HFFc6 (cell line): ENCODE results near the gene JAG1. TPM values are rescaled to one million over a fixed set of nuclear protein-coding genes. Genes with fewer than 3 reads are reported as not detected.

ENCODE experiments used
- DNase-seq: peaks from one replicate; pipeline ENCODE4 v3.0.0-alpha.2; 2018
- H3K27ac Mint-ChIP-seq: 2 replicates; pipeline ENCODE4 v1.8.0; 2020; ENCODE audit warnings: mild to moderate bottlenecking, mixed read lengths
- H3K27me3 Mint-ChIP-seq: 2 replicates; pipeline ENCODE4 v1.8.0; 2021; ENCODE audit warnings: mild to moderate bottlenecking, moderate library complexity, mixed read lengths; ENCODE audit not compliant: insufficient read depth
- H3K36me3 Mint-ChIP-seq: 2 replicates; pipeline ENCODE4 v1.8.0; 2021; ENCODE audit warnings: low read depth, mixed read lengths
- H3K4me1 Mint-ChIP-seq: 2 replicates; pipeline ENCODE4 v1.8.0; 2020; ENCODE audit warnings: low read depth, mixed read lengths
- H3K4me3 Mint-ChIP-seq: 2 replicates; pipeline ENCODE4 v1.8.0; 2020; ENCODE audit warnings: mild to moderate bottlenecking, moderate library complexity, mixed read lengths
- H3K9me3 Mint-ChIP-seq: 2 replicates; pipeline ENCODE4 v1.8.0; 2020; ENCODE audit warnings: mild to moderate bottlenecking, mixed read lengths
- CTCF ChIP-seq: fragments of 200-600 bp; sonication (generic); IDR thresholded peaks from 2 replicates; pipeline ENCODE4 v1.5.0; 2021; ENCODE audit warnings: antibody characterized with exemption, mild to moderate bottlenecking
- total RNA-seq, 6 experiments: library from RNA; stranded (reverse); fragmentation: NEBNext Ultra II Directional; extraction: Animal tissue kit (Norgen Biotek cat#: 25700); gene quantifications; 2 replicates in 1 of 6; 3 replicates in 5 of 6; pipeline ENCODE4 v1.2.3, GENCODE V29; 2021

The JAG1 gene
- total RNA-seq, 6 experiments from 2014 or later: 3.0 to 9.3 (median 8.2) TPM

GRCh38 chr20:10676518-10676917 lies 2.7 kb upstream of the JAG1 start:
- DNase-seq: no peak
- Mint-ChIP-seq H3K27me3 (peaks cover 12% of the 10 kb centered on the region), H3K36me3 (no peaks in the 10 kb centered on the region), H3K9me3 (peaks cover 4% of the 10 kb centered on the region; the same call in 1 of the 2 replicates), H3K27ac (no peak overlapping the region), H3K4me3 (no peak overlapping the region), H3K4me1 (peaks cover 11% of the 10 kb centered on the region)
- TF ChIP-seq CTCF: no peak

GRCh38 chr20:10675450-10675848 lies 1.6 kb upstream of the JAG1 start:
- TF ChIP-seq CTCF: no peak
- peaks cover 3% of the 10 kb centered on the region; the same call in 1 of the 2 replicates for H3K9me3 Mint-ChIP-seq
- H3K36me3 Mint-ChIP-seq: no peaks in the 10 kb centered on the region
- peak overlapping the region; percentile 79 for H3K4me3 Mint-ChIP-seq
- DNase-seq: no peak
- H3K4me1 Mint-ChIP-seq: peaks cover 14% of the 10 kb centered on the region
- no peak overlapping the region; the same call in 1 of the 2 replicates for H3K27ac Mint-ChIP-seq
- H3K27me3 Mint-ChIP-seq: peaks cover 12% of the 10 kb centered on the region

GRCh38 chr20:10674684-10675449 lies 1.1 kb upstream of the JAG1 start:
- Mint-ChIP-seq H3K27ac (no peak overlapping the region; the same call in 1 of the 2 replicates), H3K36me3 (no peaks in the 10 kb centered on the region), H3K9me3 (no peaks in the 10 kb centered on the region), H3K4me1 (peaks cover 14% of the 10 kb centered on the region), H3K4me3 (peak overlapping the region; percentile 79), H3K27me3 (peaks cover 12% of the 10 kb centered on the region)
- DNase-seq: peak; percentile 42
- TF ChIP-seq CTCF: peak; percentile 85

DNA sequence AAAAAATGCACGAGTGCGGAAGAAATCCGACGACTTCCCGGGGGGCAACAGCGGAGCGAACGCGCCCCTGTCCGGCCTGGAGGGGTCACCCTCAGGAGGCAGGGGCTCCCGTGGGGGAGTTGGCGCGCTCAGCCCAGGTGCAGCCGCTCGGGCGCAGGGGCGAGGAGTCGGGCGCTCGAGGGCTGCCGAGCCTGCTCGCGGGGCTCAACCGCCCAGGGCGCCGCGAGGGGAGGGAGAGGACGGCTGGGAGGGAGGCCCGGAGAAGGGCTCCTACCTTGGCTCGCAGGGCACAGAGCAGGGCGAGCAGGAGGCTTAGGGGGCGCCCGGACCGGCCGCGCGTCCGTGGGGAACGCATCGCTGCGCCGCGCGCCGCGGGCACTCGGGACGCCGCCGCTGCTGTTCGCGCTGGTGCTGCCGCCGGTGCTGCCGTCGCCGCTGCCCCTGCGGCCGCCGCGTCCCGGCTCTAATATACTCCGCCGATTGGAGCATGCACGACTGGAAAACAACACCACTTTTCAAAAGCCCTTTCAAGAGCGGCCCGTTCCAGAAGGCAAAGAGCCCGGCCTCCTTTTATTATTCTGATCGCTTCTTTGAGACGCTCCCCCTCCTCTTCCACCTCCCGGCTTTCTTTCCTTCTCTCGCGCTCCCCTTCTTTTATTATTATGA lies 490 bp downstream of the JAG1 start:
- no peaks in the 10 kb centered on the region for H3K9me3 Mint-ChIP-seq
- H3K4me1 Mint-ChIP-seq: peaks cover 14% of the 10 kb centered on the region
- peak overlapping the region; percentile 94 for H3K27ac Mint-ChIP-seq
- peak; percentile 17 for DNase-seq
- peaks cover 13% of the 10 kb centered on the region for H3K27me3 Mint-ChIP-seq
- no peaks in the 10 kb centered on the region for H3K36me3 Mint-ChIP-seq
- peak overlapping the region; percentile 98 for H3K4me3 Mint-ChIP-seq
- TF ChIP-seq CTCF: no peak

DNA sequence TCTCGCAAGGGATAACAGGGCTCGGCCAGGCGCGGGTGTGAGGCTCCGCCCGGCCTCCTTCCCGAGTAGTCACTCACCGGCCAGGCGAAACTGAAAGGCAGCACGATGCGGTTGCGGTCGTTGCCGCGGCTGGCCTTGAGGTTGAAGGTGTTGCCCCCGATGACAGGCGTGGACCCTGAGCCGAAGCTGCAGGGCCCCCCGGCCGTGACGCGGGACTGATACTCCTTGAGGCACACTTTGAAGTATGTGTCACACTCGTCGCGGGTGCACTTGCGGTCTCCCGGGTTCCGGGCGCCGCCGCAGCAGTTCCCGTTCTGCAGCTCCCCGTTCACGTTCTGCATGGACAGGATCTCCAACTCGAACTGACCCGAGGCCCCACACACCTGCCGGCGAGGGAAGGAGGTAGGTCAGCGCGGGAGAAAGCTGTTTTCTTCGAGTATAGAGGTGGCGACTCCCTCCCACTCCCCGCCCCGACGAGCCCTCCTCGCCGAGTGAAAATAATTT lies 1.1 kb downstream of the JAG1 start:
- H3K4me3 Mint-ChIP-seq: peak overlapping the region; percentile 98
- peak overlapping the region; percentile 81 for H3K27ac Mint-ChIP-seq
- peak; percentile 37 for DNase-seq
- no peaks in the 10 kb centered on the region for H3K36me3 Mint-ChIP-seq
- TF ChIP-seq CTCF: no peak
- peaks cover 14% of the 10 kb centered on the region for H3K4me1 Mint-ChIP-seq
- H3K27me3 Mint-ChIP-seq: peaks cover 9% of the 10 kb centered on the region
- no peaks in the 10 kb centered on the region for H3K9me3 Mint-ChIP-seq
